ENCODE measurements around the gene IGDCC3. TPM values are rescaled to one million over a fixed set of nuclear protein-coding genes. Genes with fewer than 3 reads are reported as not detected.

The IGDCC3 gene
- polyA plus RNA-seq, 1 donor from 2014 or later = 14.4 TPM

GRCh38 chr15:65377105-65377975 lies 462 bp downstream of the IGDCC3 start:
- no peaks in the 10 kb centered on the region for H3K27me3 ChIP-seq (ENCODE audit: insufficient read depth, low read depth, low read length)

GRCh38 chr15:65376767-65377104 lies 1.1 kb downstream of the IGDCC3 start:
- no peaks in the 10 kb centered on the region for H3K36me3 ChIP-seq (ENCODE audit: insufficient read depth, low read length)
- peak overlapping the region; percentile 73 for H3K27ac ChIP-seq (ENCODE audit: low read length)
- peaks cover 18% of the 10 kb centered on the region for H3K79me2 ChIP-seq (replicated peaks; ENCODE audit: insufficient read depth, low read length)
- peak overlapping the region; percentile 98 for H3K4me3 ChIP-seq (ENCODE audit: low read length)
- peak overlapping the region; percentile 86 for H3K4me2 ChIP-seq (ENCODE audit: low read length)
- H4K20me1 ChIP-seq (ENCODE audit: insufficient read depth) = no peaks in the 10 kb centered on the region
- H3K9ac ChIP-seq (ENCODE audit: low read length) = peak overlapping the region; percentile 87
- no peaks in the 10 kb centered on the region for H3K9me3 ChIP-seq (ENCODE audit: low read length)
- H3K9me2 ChIP-seq (ENCODE audit: insufficient read depth, low read length) = no peaks in the 10 kb centered on the region
- H2AFZ ChIP-seq (ENCODE audit: low read depth, low read length) = peak overlapping the region; percentile 19
- H3K27me3 ChIP-seq (ENCODE audit: insufficient read depth, low read depth, low read length) = no peaks in the 10 kb centered on the region
- H3F3A ChIP-seq (ENCODE audit: insufficient read depth, low read length, poor library complexity, severe bottlenecking) = no peaks in the 10 kb centered on the region
- no peak for TF ChIP-seq SMC3 (conservative IDR thresholded peaks at IDR 0.05; ENCODE audit: poor library complexity)
- no peak for TF ChIP-seq RAD21 (conservative IDR thresholded peaks at IDR 0.05)
- no peak for TF ChIP-seq REST (IDR thresholded peaks at IDR 0.05; ENCODE audit: borderline replicate concordance)
- TF ChIP-seq MXI1 (conservative IDR thresholded peaks at IDR 0.05; ENCODE audit: poor library complexity, severe bottlenecking) = peak; percentile 79
- no peak for TF ChIP-seq CTCF (IDR thresholded peaks at IDR 0.05; ENCODE audit: poor library complexity, severe bottlenecking)

More at GRCh38 chr15:65377105-65377975, 462 bp downstream of the IGDCC3 start:
- Histone ChIP-seq H3K4me3 (ENCODE audit: low read length) (peak overlapping the region; percentile 98), H3K9ac (ENCODE audit: low read length) (peak overlapping the region; percentile 87), H4K20me1 (ENCODE audit: insufficient read depth) (no peaks in the 10 kb centered on the region), H3F3A (ENCODE audit: insufficient read depth, low read length, poor library complexity, severe bottlenecking) (no peaks in the 10 kb centered on the region), H3K36me3 (ENCODE audit: insufficient read depth, low read length) (no peaks in the 10 kb centered on the region), H3K4me2 (ENCODE audit: low read length) (peak overlapping the region; percentile 86), H3K9me3 (ENCODE audit: low read length) (no peaks in the 10 kb centered on the region), H3K79me2 (replicated peaks; ENCODE audit: insufficient read depth, low read length) (peaks cover 18% of the 10 kb centered on the region), H3K27ac (ENCODE audit: low read length) (peak overlapping the region; percentile 73), H3K9me2 (ENCODE audit: insufficient read depth, low read length) (no peaks in the 10 kb centered on the region), H2AFZ (ENCODE audit: low read depth, low read length) (peak overlapping the region; percentile 19)
- no peak for TF ChIP-seq RAD21 (conservative IDR thresholded peaks at IDR 0.05)
- TF ChIP-seq EZH2 (IDR thresholded peaks at IDR 0.05; ENCODE audit: borderline replicate concordance, insufficient read depth, low read length, poor library complexity, severe bottlenecking) = no peak
- peak; percentile 43 for TF ChIP-seq REST (IDR thresholded peaks at IDR 0.05; ENCODE audit: borderline replicate concordance)
- peak; percentile 21 for TF ChIP-seq POLR2AphosphoS5 (IDR thresholded peaks at IDR 0.05)
- no peak for TF ChIP-seq MXI1 (conservative IDR thresholded peaks at IDR 0.05; ENCODE audit: poor library complexity, severe bottlenecking)
